ENCODE data around the gene GALNT1.

- no peak for TF ChIP-seq CBX8 (IDR thresholded peaks at IDR 0.05; ENCODE audit: borderline replicate concordance, extremely low read depth, low read depth, low read length, poor library complexity, severe bottlenecking)
- no peak for TF ChIP-seq SREBF2 (CRISPR knock-in tag; IDR thresholded peaks at IDR 0.05)
- TF ChIP-seq MXI1 (IDR thresholded peaks at IDR 0.05; ENCODE audit: low read depth, low read length) = no peak
- no peak for TF ChIP-seq POLR2A (conservative IDR thresholded peaks at IDR 0.05)
- no peak for TF ChIP-seq XRCC3 (IDR thresholded peaks at IDR 0.05)
- TF ChIP-seq, protein P1, sequence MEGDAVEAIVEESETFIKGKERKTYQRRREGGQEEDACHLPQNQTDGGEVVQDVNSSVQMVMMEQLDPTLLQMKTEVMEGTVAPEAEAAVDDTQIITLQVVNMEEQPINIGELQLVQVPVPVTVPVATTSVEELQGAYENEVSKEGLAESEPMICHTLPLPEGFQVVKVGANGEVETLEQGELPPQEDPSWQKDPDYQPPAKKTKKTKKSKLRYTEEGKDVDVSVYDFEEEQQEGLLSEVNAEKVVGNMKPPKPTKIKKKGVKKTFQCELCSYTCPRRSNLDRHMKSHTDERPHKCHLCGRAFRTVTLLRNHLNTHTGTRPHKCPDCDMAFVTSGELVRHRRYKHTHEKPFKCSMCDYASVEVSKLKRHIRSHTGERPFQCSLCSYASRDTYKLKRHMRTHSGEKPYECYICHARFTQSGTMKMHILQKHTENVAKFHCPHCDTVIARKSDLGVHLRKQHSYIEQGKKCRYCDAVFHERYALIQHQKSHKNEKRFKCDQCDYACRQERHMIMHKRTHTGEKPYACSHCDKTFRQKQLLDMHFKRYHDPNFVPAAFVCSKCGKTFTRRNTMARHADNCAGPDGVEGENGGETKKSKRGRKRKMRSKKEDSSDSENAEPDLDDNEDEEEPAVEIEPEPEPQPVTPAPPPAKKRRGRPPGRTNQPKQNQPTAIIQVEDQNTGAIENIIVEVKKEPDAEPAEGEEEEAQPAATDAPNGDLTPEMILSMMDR (IDR thresholded peaks at IDR 0.05 in 2 of 3, conservative IDR thresholded peaks at IDR 0.05 in 1 of 3; ENCODE audit: insufficient read depth in 2 of 3, low read depth in 1 of 3, low read length in 3 of 3) = no peak
- TF ChIP-seq ZNF384 (IDR thresholded peaks at IDR 0.05; ENCODE audit: low read depth, low read length) = no peak
Observed at GRCh38 chr18:35581898-35582641, 530 bp downstream of the GALNT1 start.

Measured in K562 (cell line).